GM18907 (cell line): ENCODE data around the gene GSDMA.

ENCODE experiments used
- ATAC-seq: cut with Tn5 transposase; IDR thresholded peaks from one replicate; pipeline ENCODE4 v1.9.1; 2021; ENCODE audit warnings: mild to moderate bottlenecking, moderate library complexity; ENCODE audit not compliant: unreplicated experiment

GSDMA gene

DNA sequence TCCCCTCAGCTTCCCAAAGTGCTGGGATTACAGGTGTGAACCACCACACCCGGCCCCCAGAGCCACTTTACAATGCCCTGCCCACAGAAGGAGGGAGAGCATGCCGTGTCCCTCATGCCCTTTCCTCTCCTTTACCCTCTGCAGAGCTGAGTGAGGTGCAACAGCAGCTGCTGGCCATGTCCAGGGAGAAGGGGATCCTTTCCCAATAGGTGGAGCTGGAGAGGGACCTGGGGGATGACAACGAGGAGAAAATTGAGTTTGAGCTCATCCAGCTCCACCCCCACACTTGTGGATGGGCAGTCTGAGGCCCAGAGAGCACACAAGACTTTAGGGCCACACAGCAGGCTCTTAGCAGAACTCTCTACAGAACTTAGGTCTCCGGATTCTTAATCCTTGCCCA is 7.9 kb upstream of the GSDMA start:
- no peak for ATAC-seq

- ATAC-seq, result no peak
Measured at GRCh38 chr17:39955726-39956225, 7.0 kb upstream of the GSDMA start.

DNA sequence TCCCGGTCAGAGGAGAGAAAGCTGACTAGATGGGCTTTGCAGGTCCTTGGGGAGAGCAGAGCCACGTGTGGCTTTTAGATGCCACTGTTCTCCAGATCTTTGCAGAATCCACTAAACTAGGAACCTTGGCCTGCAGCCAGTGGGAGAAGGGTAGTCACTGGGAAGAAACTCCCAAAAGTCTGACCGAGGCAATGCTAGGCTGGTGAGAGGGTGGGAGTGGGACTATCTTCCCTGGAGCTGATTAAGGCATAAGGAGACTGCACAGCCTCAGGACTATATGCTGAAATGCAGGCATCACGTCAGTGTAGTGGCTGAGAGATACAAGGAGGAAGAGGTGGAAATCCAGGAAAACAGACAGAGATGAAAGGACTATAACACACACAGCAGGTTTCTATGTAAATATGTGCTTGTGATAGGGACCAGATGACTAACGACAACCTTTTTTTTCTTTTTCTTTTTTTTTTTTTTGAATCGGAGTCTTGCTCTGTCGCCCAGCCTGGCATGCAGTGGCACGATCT is 2.2 kb upstream of the GSDMA start:
- no peak for ATAC-seq

DNA sequence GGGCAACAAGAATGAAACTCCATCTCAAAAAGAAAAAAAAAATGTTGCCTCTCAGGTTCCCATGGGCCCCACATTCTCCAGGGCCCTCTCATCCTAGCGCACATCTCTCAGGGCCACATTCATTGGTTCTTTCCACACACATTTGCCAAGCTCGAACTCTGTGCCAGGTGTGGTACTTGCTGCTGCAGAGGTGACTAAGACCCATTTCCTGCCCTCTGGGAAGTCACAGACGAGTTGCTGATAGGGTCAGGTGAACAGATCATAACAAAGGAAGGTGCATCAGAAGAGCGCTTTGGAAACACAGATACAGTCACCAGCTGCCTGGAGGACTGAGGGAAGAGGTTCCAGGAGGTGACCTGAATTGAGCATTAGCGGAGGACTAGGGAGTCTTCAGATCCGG is 1.0 kb downstream of the GSDMA start:
- ATAC-seq, result no peak

- no peak for ATAC-seq
Measured at GRCh38 chr17:39965017-39965699, 2.4 kb downstream of the GSDMA start.

DNA sequence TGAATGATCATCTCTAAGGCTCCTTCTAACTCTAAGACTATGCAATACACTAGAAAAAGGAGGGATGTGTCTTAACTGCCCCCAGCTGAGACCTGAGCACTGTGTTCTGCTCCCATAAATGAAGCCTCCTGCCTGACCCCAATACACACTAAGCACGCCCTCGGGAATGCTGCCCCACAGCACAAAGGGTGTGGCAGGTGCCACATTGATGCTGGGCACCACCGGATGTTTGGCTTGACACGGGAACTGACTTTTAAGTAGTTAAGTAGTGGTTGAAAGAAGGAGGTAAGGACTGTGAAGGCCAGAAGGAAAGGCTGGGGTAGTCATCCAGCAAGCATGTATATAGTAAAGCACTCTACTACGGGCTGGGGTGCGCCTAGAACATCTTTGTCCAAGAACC is 4.0 kb downstream of the GSDMA start:
- no peak for ATAC-seq

DNA sequence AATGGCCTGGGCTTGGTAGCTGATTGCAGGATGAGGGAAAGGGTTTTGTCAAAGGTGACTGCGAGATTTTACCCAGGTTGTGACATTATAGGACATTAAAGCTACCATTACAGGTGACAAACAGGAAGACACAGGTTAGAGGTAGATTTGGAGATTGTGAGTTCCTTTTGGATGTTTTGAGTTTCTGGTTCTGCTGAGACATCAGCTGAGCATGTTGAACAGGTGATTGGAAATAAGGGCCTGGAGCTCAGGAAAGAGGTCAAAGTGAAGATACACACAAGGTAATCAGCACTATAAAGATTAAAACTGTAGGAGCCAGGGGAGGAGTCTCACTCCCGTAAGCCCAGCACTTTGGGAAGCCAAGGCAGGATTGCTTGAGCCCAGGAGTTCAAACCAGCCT is 6.0 kb downstream of the GSDMA start:
- no peak for ATAC-seq

- ATAC-seq, result no peak
Measured at GRCh38 chr17:39969375-39969774, 6.6 kb downstream of the GSDMA start.

DNA sequence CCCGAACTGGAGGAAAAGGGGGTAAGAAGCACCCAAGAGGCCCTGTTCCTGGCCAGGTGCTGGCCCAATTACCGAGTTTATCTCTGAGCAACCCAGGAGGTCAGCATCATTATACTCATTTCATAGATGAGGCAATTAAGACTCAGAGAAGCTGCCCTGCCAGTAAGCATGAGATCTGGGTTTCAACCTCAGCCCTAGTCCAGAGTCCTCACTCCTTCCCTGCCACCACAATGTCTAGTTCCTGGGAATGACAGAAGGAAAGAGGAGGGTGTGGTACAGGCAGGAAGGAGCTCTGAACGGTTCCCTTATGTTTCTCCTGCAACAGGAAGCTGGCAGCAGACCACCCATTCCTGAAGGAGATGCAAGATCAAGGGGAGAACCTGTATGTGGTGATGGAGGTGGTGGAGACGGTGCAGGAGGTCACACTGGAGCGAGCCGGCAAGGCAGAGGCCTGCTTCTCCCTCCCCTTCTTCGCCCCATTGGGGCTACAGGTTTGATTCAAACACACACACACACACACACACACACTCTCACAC is 7.4 kb downstream of the GSDMA start:
- ATAC-seq, result no peak

DNA sequence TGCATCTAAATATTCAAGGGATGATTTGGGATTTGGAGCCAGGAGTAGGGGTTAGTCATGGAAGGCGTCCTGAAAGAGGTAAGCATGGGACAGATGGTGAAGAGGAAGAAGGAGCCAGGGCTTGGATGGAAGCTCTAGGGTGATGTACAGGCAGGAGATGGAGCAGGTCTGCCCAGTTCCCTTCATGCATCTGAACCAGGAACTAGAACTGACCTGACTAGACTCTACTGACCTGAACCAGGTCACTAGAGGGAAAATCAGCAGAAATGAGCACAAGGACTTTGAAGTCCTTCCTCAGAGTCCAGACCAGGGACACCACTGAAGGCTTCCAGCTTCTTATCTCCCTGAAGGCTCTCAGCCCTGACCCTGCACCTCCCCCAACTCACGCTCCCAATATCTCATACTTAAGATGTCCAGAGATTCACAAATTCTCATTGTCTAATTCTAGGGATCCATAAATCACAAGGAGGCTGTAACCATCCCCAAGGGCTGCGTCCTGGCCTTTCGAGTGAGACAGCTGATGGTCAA is 8.3 kb downstream of the GSDMA start:
- ATAC-seq, result no peak

- ATAC-seq, result no peak
Measured at GRCh38 chr17:39972271-39972670, 9.5 kb downstream of the GSDMA start.

DNA sequence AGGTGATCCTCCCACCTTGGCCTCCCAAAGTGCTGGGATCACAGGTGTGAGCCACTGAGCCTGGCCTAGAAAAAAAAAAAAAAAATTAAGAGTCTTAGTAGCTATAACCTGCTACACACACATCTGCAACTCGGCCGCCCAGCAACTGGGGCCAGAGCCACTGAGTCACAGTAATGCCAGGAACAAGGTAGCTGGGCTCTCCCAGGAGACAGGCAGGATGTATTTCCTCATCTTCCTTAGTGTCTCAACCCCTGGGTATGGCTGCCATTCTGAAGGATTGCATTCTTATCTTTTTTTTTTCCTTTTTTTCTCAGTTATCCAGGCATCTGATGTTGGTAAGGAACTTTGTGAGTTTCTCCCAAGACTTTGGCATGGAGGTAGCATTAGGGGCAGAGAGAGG is 10.7 kb downstream of the GSDMA start:
- ATAC-seq, result no peak

DNA sequence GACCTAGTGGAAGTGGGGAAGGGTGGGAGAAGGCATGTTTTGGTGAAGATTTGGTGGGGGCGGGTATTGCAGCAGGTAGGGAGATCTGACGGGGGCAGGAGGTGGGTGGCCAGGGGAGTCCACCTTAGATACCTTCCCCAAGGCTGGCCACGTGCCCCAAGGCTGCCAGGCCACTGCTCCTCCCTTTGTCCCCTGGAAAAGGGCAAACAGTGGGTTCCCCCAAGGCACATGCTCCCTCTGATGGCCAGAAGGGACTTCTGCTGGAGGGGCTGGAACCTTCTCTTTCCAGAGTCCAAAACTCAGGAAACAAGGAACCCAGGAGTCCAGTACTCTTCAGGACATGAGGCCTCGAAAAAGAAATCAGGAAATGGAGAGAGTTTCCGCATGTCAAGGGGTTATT is 11.6 kb downstream of the GSDMA start:
- no peak for ATAC-seq

GRCh38 chr17:39975801-39976200 is 13.0 kb downstream of the GSDMA start:
- ATAC-seq, result no peak

GRCh38 chr17:39979016-39979670 is 16.3 kb downstream of the GSDMA start:
- no peak for ATAC-seq

DNA sequence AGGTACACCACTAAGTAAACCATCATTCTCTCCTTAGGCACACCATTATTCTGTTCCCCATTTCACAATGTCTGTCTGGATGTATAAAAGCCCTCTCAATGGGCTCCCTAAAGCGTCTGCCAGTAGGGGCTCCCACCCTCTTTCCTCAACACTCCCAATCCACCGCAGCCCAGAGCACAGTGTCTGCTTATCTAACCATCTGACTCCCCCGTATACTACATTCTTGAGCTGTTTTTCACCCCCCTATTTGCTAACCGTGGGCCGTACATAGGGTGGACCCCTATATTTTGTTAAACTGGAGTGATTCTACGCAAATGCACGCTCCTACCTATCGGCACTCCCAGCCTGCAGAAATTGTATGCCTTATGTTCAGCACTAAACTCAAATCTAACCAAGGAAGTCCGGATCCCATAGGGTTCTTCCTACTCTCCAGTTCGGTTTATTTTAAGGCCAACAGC is 17.1 kb downstream of the GSDMA start:
- ATAC-seq, result peak; percentile 27

DNA sequence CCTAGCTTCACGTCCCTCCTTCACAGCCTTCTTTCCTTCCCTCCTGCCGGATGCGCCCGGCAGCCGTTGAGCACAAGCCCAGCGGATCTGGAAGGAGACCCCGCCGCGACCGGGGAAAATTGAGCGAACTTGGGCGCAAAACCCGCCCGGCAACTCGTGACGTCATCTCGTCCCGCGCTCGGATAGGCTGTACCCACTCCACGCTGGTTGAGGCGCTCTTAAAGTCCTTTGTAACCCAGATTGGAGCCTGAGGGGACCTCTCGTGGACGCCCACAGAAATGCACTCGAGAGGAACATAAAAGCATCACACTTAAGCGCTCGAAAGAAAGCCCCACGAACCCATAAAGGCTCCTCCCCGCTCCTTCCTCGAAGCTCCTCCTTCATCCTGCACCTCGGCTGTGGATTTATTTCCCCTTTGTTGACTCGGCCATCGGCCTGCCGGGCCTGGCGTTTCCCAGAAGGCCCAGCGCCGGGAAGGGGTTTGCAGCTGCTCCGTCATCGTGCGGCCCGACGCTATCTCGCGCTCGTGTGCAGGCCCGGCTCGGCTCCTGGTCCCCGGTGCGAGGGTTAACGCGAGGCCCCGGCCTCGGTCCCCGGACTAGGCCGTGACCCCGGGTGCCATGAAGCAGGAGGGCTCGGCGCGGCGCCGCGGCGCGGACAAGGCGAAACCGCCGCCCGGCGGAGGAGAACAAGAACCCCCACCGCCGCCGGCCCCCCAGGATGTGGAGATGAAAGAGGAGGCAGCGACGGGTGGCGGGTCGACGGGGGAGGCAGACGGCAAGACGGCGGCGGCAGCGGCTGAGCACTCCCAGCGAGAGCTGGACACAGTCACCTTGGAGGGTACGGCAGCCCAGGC is 17.8 kb downstream of the GSDMA start, which contains the start of gene PSMD3:
PSMD3 (plus strand) TSS at position 457 of the 856 bp plus-strand sequence; CDS start at position 621, 164 bp downstream.
- ATAC-seq, result peak; percentile 90

DNA sequence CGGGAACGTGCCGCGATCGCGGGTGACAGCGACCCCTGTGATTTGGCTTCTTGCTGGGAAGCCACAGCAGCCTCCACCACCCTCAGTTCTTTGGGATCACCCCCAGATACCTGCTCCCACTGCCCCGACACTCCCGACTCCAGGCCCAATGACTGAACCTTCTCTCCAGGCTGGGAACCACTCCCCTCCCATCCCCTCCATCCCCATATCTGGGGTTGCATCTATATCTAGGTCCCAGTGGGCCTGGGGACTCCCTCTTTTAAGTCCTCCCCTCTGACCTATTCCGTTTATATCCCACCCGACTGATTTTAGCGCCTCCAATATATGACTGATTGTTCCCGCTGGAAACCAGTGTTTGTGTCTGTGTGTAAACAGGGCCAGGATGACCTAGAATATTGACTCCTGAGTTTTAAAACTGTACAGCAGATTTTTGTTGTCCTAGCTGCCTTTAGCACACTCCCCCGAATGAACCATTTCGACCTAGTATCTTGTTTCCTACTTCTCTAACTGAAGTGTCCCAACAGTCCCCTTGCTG is 18.5 kb downstream of the GSDMA start:
- no peak for ATAC-seq

DNA sequence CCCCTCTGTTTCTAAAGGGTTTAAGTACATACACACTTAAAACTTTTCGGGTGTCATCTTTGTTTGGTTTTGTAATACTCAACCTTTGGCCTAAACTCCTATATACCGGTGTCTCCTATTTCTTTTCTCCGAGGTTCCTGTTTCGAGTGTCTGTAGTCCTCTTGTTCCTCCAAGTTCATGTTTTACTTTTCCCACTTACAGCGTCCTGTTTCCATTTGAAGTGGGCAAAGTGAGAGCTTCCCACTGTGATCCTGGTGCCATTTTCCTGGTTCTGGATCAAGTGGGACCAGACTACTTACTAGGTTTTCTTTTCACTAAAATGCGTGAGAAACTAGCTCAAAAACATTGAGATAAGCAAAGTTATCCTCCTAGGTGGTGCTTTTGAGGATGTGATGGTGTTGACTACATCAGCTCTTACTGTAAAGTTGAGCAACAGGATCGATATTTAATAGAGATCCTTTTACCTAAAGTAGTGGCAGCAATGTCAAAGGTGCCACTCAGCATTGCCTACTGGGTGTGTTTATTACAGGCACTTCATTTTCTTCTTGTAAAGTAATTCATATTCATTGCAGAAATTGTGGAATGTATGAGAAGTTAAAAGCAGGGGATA is 19.1 kb downstream of the GSDMA start:
- ATAC-seq, result no peak

GRCh38 chr17:39988206-39988810 is 25.5 kb downstream of the GSDMA start:
- ATAC-seq, result no peak
